A549 treated with RU486 at 1 μM for 4 hours (cell line): ENCODE results near the gene MCUB. TPM values are rescaled to one million over a fixed set of nuclear protein-coding genes. Genes with fewer than 3 reads are reported as not detected.

Experiments
- total RNA-seq: library from RNA; stranded (reverse); fragments of 200-300 nt; extraction: Qiagen RNA extraction; gene quantifications from 5 replicates; pipeline ENCODE4 v1.2.3, GENCODE V29; 2022; ENCODE audit warnings: low read depth

MCUB gene, protein sequence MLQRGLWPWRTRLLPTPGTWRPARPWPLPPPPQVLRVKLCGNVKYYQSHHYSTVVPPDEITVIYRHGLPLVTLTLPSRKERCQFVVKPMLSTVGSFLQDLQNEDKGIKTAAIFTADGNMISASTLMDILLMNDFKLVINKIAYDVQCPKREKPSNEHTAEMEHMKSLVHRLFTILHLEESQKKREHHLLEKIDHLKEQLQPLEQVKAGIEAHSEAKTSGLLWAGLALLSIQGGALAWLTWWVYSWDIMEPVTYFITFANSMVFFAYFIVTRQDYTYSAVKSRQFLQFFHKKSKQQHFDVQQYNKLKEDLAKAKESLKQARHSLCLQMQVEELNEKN
- total RNA-seq, result 16.0 to 25.0 TPM (median 22.4 TPM) in 5 replicates

DNA sequence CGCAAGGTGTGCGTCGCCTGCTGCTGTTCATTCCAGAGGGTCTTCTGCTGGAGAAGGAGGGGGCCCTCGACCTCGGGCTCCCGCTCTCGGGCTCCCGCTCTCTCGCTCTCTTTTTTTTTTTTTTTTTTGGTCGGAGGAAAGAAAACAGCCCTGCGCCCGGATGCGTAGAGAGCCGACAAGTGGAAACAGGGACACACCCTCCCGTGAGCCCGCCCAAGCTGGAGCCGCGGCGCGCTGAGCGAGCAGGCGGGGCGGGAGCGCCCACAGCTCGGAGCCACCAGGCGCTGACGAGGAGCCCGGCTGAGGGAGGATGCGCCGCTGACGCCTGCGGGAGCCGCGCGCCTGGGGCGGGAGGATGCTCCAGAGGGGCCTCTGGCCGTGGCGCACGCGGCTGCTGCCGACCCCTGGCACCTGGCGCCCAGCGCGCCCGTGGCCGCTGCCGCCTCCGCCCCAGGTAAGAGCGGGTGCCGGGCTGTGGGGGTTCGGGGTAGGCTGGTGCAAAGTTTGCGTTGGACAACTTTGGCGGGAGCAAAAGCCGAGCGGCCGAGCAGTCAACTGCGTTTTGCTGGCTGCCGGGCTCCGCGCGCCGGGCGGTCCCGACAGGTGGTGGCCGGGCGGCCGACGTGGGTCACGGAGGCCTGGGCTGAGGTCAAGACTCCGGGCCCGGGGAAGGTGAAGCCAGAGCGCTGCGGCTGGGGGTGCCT, at the start of gene MCUB:
MCUB (plus strand) TSS at position 264 of the 704 bp plus-strand sequence; CDS start at position 356, 92 bp downstream.

GRCh38 chr4:109702950-109703663, 143.1 kb downstream of the MCUB start, which contains the start of gene CASP6:
TSS of gene CASP6 (minus strand) at chr4:109703445. CDS start at chr4:109703395, 50 bp downstream.

GRCh38 chr4:109729718-109730618, 169.9 kb downstream of the MCUB start, which contains the start of gene PLA2G12A:
TSS of gene PLA2G12A (minus strand) at chr4:109730070. CDS start at chr4:109729809, 261 bp downstream.

Other genes with a start within 250 kb of the MCUB start
- 11.6 to 20.9 TPM (median 19.6 TPM) in 5 replicates for gene SEC24B, start 126.4 kb upstream of the MCUB start, total RNA-seq
- 13.5 to 17.3 TPM (median 16.1 TPM) in 5 replicates for gene CASP6, start 143.2 kb downstream of the MCUB start, total RNA-seq
- gene PLA2G12A, start 169.8 kb downstream of the MCUB start, total RNA-seq, result 9.4 to 16.2 TPM (median 11.0 TPM) in 5 replicates
- 0.38 to 0.86 TPM (median 0.74 TPM) in 5 replicates for gene CFI, start 241.8 kb downstream of the MCUB start, total RNA-seq